ENCODE data around the gene IGF1R. TPM values are rescaled to one million over a fixed set of nuclear protein-coding genes. Genes with fewer than 3 reads are reported as not detected.

IGF1R gene
- total RNA-seq, 1 donor from 2014 or later, result 23.5 TPM

GRCh38 chr15:98955331-98955730 is 307.0 kb downstream of the IGF1R start:
- H3K4me1 ChIP-seq, result no peaks in the 10 kb centered on the region
- Mint-ChIP-seq H3K4me1 (no peaks in the 10 kb centered on the region), H3K9me3 (no peaks in the 10 kb centered on the region), H3K27me3 (ENCODE audit: insufficient read depth, low read depth) (peaks cover 2% of the 10 kb centered on the region), H3K4me3 (no peak overlapping the region), H3K27ac (no peak overlapping the region), H3K36me3 (peaks cover 26% of the 10 kb centered on the region)
- no peaks in the 10 kb centered on the region for H3K36me3 ChIP-seq
- no peak overlapping the region for H2AFZ ChIP-seq (replicated peaks)
- no peak for DNase-seq (ENCODE audit: low spot score)
- H3K4me3 ChIP-seq, result no peak overlapping the region
- no peaks in the 10 kb centered on the region for H3K27me3 ChIP-seq
- no peak overlapping the region for H3K4me2 ChIP-seq
- H3K9ac ChIP-seq, result no peak overlapping the region
- H3K27ac ChIP-seq, result no peak overlapping the region
- no peaks in the 10 kb centered on the region for H3F3A ChIP-seq (ENCODE audit: low read depth)
- H3K79me2 ChIP-seq (ENCODE audit: low read depth), result no peaks in the 10 kb centered on the region
- no peaks in the 10 kb centered on the region for H4K20me1 ChIP-seq (ENCODE audit: low read depth)
- no peak for TF ChIP-seq EZH2 (IDR thresholded peaks at IDR 0.05)
- no peaks in the 10 kb centered on the region for H3K9me3 ChIP-seq (ENCODE audit: low read depth)

- no peak for TF ChIP-seq EZH2 (IDR thresholded peaks at IDR 0.05)
- TF ChIP-seq EZH2phosphoT487 (IDR thresholded peaks at IDR 0.05), result no peak
- no peak for TF ChIP-seq CTCF (IDR thresholded peaks at IDR 0.05)
- Histone ChIP-seq H3K9me3 (ENCODE audit: low read depth) (no peaks in the 10 kb centered on the region), H3K27me3 (no peaks in the 10 kb centered on the region), H4K20me1 (ENCODE audit: low read depth) (no peaks in the 10 kb centered on the region), H3K4me1 (no peaks in the 10 kb centered on the region), H3K9ac (no peak overlapping the region), H3K4me3 (no peak overlapping the region), H3K4me2 (no peak overlapping the region), H3F3A (ENCODE audit: low read depth) (no peaks in the 10 kb centered on the region), H3K36me3 (no peaks in the 10 kb centered on the region), H3K27ac (no peak overlapping the region), H2AFZ (replicated peaks) (no peak overlapping the region), H3K79me2 (ENCODE audit: low read depth) (no peaks in the 10 kb centered on the region)
- Mint-ChIP-seq H3K4me1 (no peaks in the 10 kb centered on the region), H3K27ac (no peak overlapping the region), H3K4me3 (no peak overlapping the region), H3K36me3 (peaks cover 29% of the 10 kb centered on the region), H3K27me3 (ENCODE audit: insufficient read depth, low read depth) (peaks cover 3% of the 10 kb centered on the region), H3K9me3 (peaks cover 4% of the 10 kb centered on the region)
- DNase-seq (ENCODE audit: low spot score), result no peak
These were observed 307.8 kb downstream of the IGF1R start for GRCh38 chr15:98955961-98956723.

- Histone ChIP-seq H3K4me1 (no peaks in the 10 kb centered on the region), H3K27me3 (no peaks in the 10 kb centered on the region), H3F3A (ENCODE audit: low read depth) (no peaks in the 10 kb centered on the region), H3K9ac (no peak overlapping the region), H3K4me3 (no peak overlapping the region), H3K9me3 (ENCODE audit: low read depth) (no peaks in the 10 kb centered on the region), H2AFZ (replicated peaks) (no peak overlapping the region), H4K20me1 (ENCODE audit: low read depth) (no peaks in the 10 kb centered on the region), H3K4me2 (no peak overlapping the region), H3K27ac (no peak overlapping the region), H3K36me3 (peaks cover 6% of the 10 kb centered on the region), H3K79me2 (ENCODE audit: low read depth) (no peaks in the 10 kb centered on the region)
- no peak for TF ChIP-seq CTCF (IDR thresholded peaks at IDR 0.05)
- TF ChIP-seq EZH2phosphoT487 (IDR thresholded peaks at IDR 0.05), result no peak
- TF ChIP-seq EZH2 (IDR thresholded peaks at IDR 0.05), result no peak
- Mint-ChIP-seq H3K4me1 (no peaks in the 10 kb centered on the region), H3K27ac (no peak overlapping the region), H3K36me3 (peaks cover 36% of the 10 kb centered on the region), H3K4me3 (no peak overlapping the region), H3K27me3 (ENCODE audit: insufficient read depth, low read depth) (peaks cover 4% of the 10 kb centered on the region), H3K9me3 (peaks cover 11% of the 10 kb centered on the region)
- no peak for DNase-seq (ENCODE audit: low spot score)
These were observed 308.6 kb downstream of the IGF1R start for GRCh38 chr15:98956796-98957553.

- Histone ChIP-seq H4K20me1 (ENCODE audit: low read depth) (no peaks in the 10 kb centered on the region), H3F3A (ENCODE audit: low read depth) (peaks cover 4% of the 10 kb centered on the region), H3K4me1 (no peaks in the 10 kb centered on the region), H3K36me3 (peaks cover 12% of the 10 kb centered on the region), H3K27ac (no peak overlapping the region), H3K4me2 (no peak overlapping the region), H3K9ac (no peak overlapping the region), H2AFZ (replicated peaks) (no peak overlapping the region), H3K27me3 (no peaks in the 10 kb centered on the region), H3K9me3 (ENCODE audit: low read depth) (no peaks in the 10 kb centered on the region), H3K79me2 (ENCODE audit: low read depth) (no peaks in the 10 kb centered on the region), H3K4me3 (no peak overlapping the region)
- DNase-seq (ENCODE audit: low spot score), result no peak
- Mint-ChIP-seq H3K27me3 (ENCODE audit: insufficient read depth, low read depth) (peaks cover 4% of the 10 kb centered on the region), H3K36me3 (peaks cover 42% of the 10 kb centered on the region), H3K27ac (no peak overlapping the region), H3K9me3 (peaks cover 17% of the 10 kb centered on the region), H3K4me3 (no peak overlapping the region), H3K4me1 (no peaks in the 10 kb centered on the region)
- TF ChIP-seq EZH2 (IDR thresholded peaks at IDR 0.05) (no peak), EZH2phosphoT487 (IDR thresholded peaks at IDR 0.05) (no peak), CTCF (IDR thresholded peaks at IDR 0.05) (no peak)
These were observed 309.3 kb downstream of the IGF1R start for GRCh38 chr15:98957655-98958054.

Measured in neural progenitor cell (in vitro differentiated cells).